HepG2 (cell line): Measurements from ENCODE around the gene TRIM67. TPM values are rescaled to one million over a fixed set of nuclear protein-coding genes. Genes with fewer than 3 reads are reported as not detected.
A peak's percentile ranks its signal among the peaks of the same experiment; 100 is the strongest.

Experiments used
- ATAC-seq: fragments of 200-7000 bp; cut with Tn5 transposase; 3 replicates; pipeline ENCODE4 v1.9.1; 2020; ENCODE audit warnings: mild to moderate bottlenecking, moderate library complexity
- BruUV-seq: library from RNA; stranded (reverse); fragments of 400-500 nt; replicated peaks from 2 replicates; lab custom pipeline; 2021; lab: Mats Ljungman, UMichigan
- CTCF ChIA-PET: fragments of 300-600 bp; formaldehyde crosslinking; extraction: SDS; loops from one replicate; lab custom pipeline; 2021; ENCODE audit warnings: low total read pairs, inconsistent platforms, low intra/inter-chr PET ratio; lab: Yijun Ruan, JAX
- POLR2A ChIA-PET: fragments of 350-600 bp; sonication (Branson Sonifier 250); formaldehyde crosslinking; loops from one replicate; lab custom pipeline; 2020; ENCODE audit warnings: antibody characterized with exemption, inconsistent platforms; lab: Yijun Ruan, JAX
- DNase-seq: peaks from one replicate; pipeline ENCODE4 v3.0.0-alpha.2; 2015; ENCODE audit warnings: low spot score
- FAIRE-seq: peaks from 3 replicates; lab custom pipeline; 2011; peaks lifted over from hg19 to GRCh38; lab: Jason Lieb, UNC
- H2AFZ ChIP-seq: one replicate; pipeline ENCODE4 v1.6.1; 2011; ENCODE audit warnings: low read length, inconsistent platforms
- H3K27ac ChIP-seq: fragments of 300-600 bp; 3 replicates; pipeline ENCODE4 v1.8.0; 2011; ENCODE audit warnings: mixed run types, mild to moderate bottlenecking, mixed read lengths, low read length, inconsistent platforms; ENCODE audit not compliant: insufficient read depth; ENCODE audit errors: extremely low read length
- H3K27me3 ChIP-seq, 2 experiments: fragments of 200-600 bp in 1 of 2; 2 replicates in 1 of 2; 3 replicates in 1 of 2; pipeline versions ENCODE4 v1.6.0 to v1.8.0; 2011; ENCODE audit warnings: low read length in 2 of 2, mild to moderate bottlenecking in 2 of 2, moderate library complexity in 2 of 2, inconsistent platforms in 1 of 2; ENCODE audit not compliant: insufficient read depth in 2 of 2, control insufficient read depth in 1 of 2
- H3K36me3 ChIP-seq, 2 experiments: fragments of 200-600 bp in 1 of 2; replicated peaks in 1 of 2; 2 replicates in 1 of 2; 3 replicates in 1 of 2; pipeline versions ENCODE4 v1.5.1 to v1.8.0; 2011; ENCODE audit warnings: low read length in 2 of 2, inconsistent platforms in 1 of 2; ENCODE audit not compliant: insufficient read depth in 2 of 2, control insufficient read depth in 1 of 2
- H3K4me1 ChIP-seq: 2 replicates; pipeline ENCODE4 v1.5.1; 2012; ENCODE audit warnings: low read length, inconsistent platforms; ENCODE audit not compliant: insufficient read depth
- H3K4me2 ChIP-seq: 2 replicates; pipeline ENCODE4 v1.6.0; 2011; ENCODE audit warnings: low read depth, low read length, inconsistent platforms
- H3K4me3 ChIP-seq, 3 experiments: fragments of 200-600 bp in 1 of 3; sonication (generic), shearing (Covaris generic) in 1 of 3; replicated peaks in 1 of 3; 2 replicates each; pipeline ENCODE4 v1.5.1; 2011 to 2016; ENCODE audit warnings: low read length in 3 of 3, inconsistent platforms in 2 of 3, low read depth in 2 of 3, mild to moderate bottlenecking in 2 of 3, control low read depth in 1 of 3, mixed read lengths in 1 of 3; ENCODE audit not compliant: insufficient read depth in 1 of 3
- H3K79me2 ChIP-seq: one replicate; pipeline ENCODE4 v1.6.1; 2011; ENCODE audit warnings: low read length, inconsistent platforms; ENCODE audit not compliant: insufficient read depth
- H3K9ac ChIP-seq: 2 replicates; pipeline ENCODE4 v1.6.0; 2011; ENCODE audit warnings: mild to moderate bottlenecking, low read depth, low read length, inconsistent platforms; ENCODE audit not compliant: insufficient read depth
- H3K9me3 ChIP-seq: 2 replicates; pipeline ENCODE4 v1.5.1; 2012; ENCODE audit warnings: mild to moderate bottlenecking, low read length
- H4K20me1 ChIP-seq: 2 replicates; pipeline ENCODE4 v1.6.0; 2011; ENCODE audit warnings: inconsistent platforms, mild to moderate bottlenecking, low read length, moderate library complexity; ENCODE audit not compliant: insufficient read depth
- MAFF ChIP-seq: IDR thresholded peaks from 2 replicates; pipeline ENCODE4 v1.6.1; 2011; ENCODE audit warnings: low read depth, low read length, improper control_type of control experiment
- MEIS1 ChIP-seq: sonication (generic); formaldehyde crosslinking; IDR thresholded peaks from 2 replicates; pipeline ENCODE4 v1.9.0; 2021; ENCODE audit warnings: mild to moderate bottlenecking, missing genetic modification reagents, moderate library complexity, borderline replicate concordance
- ZNF549 ChIP-seq: sonication (generic); formaldehyde crosslinking; IDR thresholded peaks from 2 replicates; pipeline ENCODE4 v1.5.0; 2020; ENCODE audit warnings: missing genetic modification reagents
- ZNF615 ChIP-seq: sonication (generic); formaldehyde crosslinking; IDR thresholded peaks from 2 replicates; pipeline ENCODE4 v1.5.0; 2020; ENCODE audit warnings: mild to moderate bottlenecking, missing genetic modification reagents, borderline replicate concordance
- WGBS: methylation state at CpG from one replicate; pipeline ENCODE4 v1.1.6; 2017; ENCODE audit warnings: low lambda C conversion rate; 5-methylcytosine and 5-hydroxymethylcytosine counted together
- in situ Hi-C: cut with HindIII; loops from 2 replicates; pipeline ENCODE4 v1.10.0; 2017; ENCODE audit warnings: low pct_unique_long_range_greater_than_20kb; ENCODE audit not compliant: extremely low pct_ligation_motif_present
- intact Hi-C: fragments of 100-400 bp; cut with micrococcal nuclease; formaldehyde crosslinking; loops from one replicate; pipeline ENCODE4 v1.10.0; 2022; ENCODE audit not compliant: unreplicated experiment
- polyA plus RNA-seq, 8 experiments: library from polyadenylated mRNA; depleted of rRNA in 3 of 8; stranded (reverse) in 7 of 8; unstranded in 1 of 8; fragments of >200 nt; fragmentation: Illumina TruSeq in 4 of 8; extraction: Trizol in 4 of 8; gene quantifications; 2 replicates each; pipeline versions ENCODE4 v1.2.1 to v1.2.3, GENCODE V29; 2011 to 2016; ENCODE audit warnings: low read depth in 4 of 8, missing spikeins in 1 of 8, mixed read lengths in 1 of 8; ENCODE audit not compliant: insufficient read depth in 1 of 8
- total RNA-seq, 5 experiments: library from RNA; depleted of rRNA; stranded (reverse); fragments of >200 nt; fragmentation: Illumina TruSeq; extraction: Trizol; gene quantifications; 2 replicates each; pipeline ENCODE4 v1.2.3, GENCODE V29; 2016; ENCODE audit warnings: low read depth in 1 of 5

The TRIM67 gene
- total and polyA plus RNA-seq, 2 of the 13 experiments (the other 11 are each of a cell fraction or from before 2014, with no cell fraction given), result not detected

DNA sequence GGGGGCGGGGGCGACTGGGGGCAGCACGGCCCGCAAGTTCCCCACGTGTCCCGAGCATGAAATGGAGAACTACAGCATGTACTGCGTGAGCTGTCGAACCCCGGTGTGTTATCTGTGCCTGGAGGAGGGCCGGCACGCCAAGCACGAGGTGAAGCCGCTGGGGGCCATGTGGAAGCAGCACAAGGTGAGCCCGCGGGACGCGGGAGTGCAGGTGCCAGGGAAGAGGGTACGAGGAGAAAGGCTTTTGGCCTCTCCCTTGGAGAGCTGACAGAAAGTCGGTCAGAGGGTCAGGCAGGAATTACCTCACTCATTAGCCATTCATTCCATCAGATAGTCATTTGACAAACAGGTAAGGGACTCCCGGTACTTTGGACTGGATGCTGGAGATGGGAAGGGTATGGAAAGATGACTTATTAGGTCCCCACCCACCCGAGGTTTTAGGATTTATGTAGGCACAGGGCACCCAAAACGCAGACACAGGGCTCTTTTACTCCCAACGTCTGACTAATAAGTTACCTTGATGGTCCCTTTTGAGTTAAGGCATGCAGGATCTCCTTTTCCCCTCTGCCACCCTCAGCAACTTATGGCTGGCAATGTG is 2.1 kb downstream of the TRIM67 start:
- Histone ChIP-seq H3K4me1 (peaks cover 13% of the 10 kb centered on the region), H3K79me2 (no peaks in the 10 kb centered on the region), H3K36me3 (no peaks in the 10 kb centered on the region), H3K27ac (no peak overlapping the region), H3K4me2 (no peak overlapping the region), H2AFZ (no peak overlapping the region), H3K9ac (no peak overlapping the region), H3K9me3 (no peaks in the 10 kb centered on the region), H3K27me3 (peaks cover 0 to 23% of the 10 kb centered on the region in 2 experiments; a peak in 3 of 5 replicates), H4K20me1 (no peaks in the 10 kb centered on the region), H3K4me3 (no peak overlapping the region)
- DNase-seq, result no peak
- TF ChIP-seq ZNF549 (CRISPR knock-in tag), result no peak
- 78% methylated on average over 23 of the region's 23 CpGs for WGBS
- intact Hi-C loops, result loop anchor here (5.0 kb wide), 1 partner anchor 197 kb away; no protein-coding TSS in a partner anchor
- no peak for ATAC-seq
- CTCF ChIA-PET, result no interaction called here
- in situ Hi-C loops, result no loop called here
- POLR2A ChIA-PET, result no interaction called here
- no peak for FAIRE-seq
- no TSS peak for BruUV-seq

DNA sequence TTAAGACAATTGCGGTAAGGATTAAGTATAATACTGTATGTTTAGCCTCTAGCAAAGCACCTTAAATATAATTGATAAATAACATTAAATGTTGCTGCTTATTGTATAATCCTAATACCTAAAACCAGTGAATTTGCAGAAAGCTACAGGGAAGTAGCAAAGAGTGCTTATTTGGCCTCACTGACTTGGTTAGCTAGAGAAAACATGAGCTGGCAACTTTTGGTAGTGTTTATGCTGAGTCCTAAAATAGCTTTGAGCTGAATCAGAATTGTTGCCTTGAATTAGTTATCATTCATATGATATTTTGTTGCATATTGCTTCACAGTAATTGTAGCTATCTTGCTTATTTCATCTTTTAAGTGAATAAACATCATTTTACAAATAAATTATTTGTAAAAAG is 3.5 kb downstream of the TRIM67 start:
- ChIA-PET POLR2A (no interaction called here), CTCF (no interaction called here)
- Histone ChIP-seq H3K27me3 (peaks cover 0 to 17% of the 10 kb centered on the region in 2 experiments; a peak in 3 of 5 replicates), H3K4me3 (no peak overlapping the region), H4K20me1 (no peaks in the 10 kb centered on the region), H3K27ac (no peak overlapping the region), H3K4me2 (no peak overlapping the region), H2AFZ (no peak overlapping the region), H3K36me3 (no peaks in the 10 kb centered on the region), H3K4me1 (peaks cover 13% of the 10 kb centered on the region), H3K79me2 (no peaks in the 10 kb centered on the region), H3K9ac (no peak overlapping the region), H3K9me3 (no peaks in the 10 kb centered on the region)
- intact Hi-C loops, result no loop called here
- in situ Hi-C loops, result no loop called here
- ATAC-seq (no peak), DNase-seq (no peak), FAIRE-seq (no peak)
- BruUV-seq, result no TSS peak
- WGBS, result 95% methylated on average over 1 of the region's 1 CpG
- TF ChIP-seq ZNF615 (CRISPR knock-in tag) (no peak), MEIS1 (CRISPR knock-in tag) (no peak), MAFF (peak; percentile 41; the same call in 1 of the 2 replicates)
